IMR-90 (cell line): Measurements from ENCODE around the gene OGFR.

Experiments
- CEBPB ChIP-seq: IDR thresholded peaks from 2 replicates; pipeline ENCODE4 v1.6.1; 2012; ENCODE audit warnings: low read depth, low read length, improper control_type of control experiment
- MAZ ChIP-seq: IDR thresholded peaks from 2 replicates; pipeline ENCODE4 v1.6.1; 2012; ENCODE audit warnings: low read depth, mild to moderate bottlenecking, low read length, improper control_type of control experiment, moderate library complexity, borderline replicate concordance
- POLR2A ChIP-seq: IDR thresholded peaks from 2 replicates; pipeline ENCODE4 v1.6.1; 2012; ENCODE audit warnings: mild to moderate bottlenecking, low read depth, low read length
- TF ChIP-seq, protein P1 (sequence below): conservative IDR thresholded peaks from 2 replicates; pipeline ENCODE4 v1.5.1; 2012; ENCODE audit warnings: mild to moderate bottlenecking, low read depth, low read length, improper control_type of control experiment

DNA sequence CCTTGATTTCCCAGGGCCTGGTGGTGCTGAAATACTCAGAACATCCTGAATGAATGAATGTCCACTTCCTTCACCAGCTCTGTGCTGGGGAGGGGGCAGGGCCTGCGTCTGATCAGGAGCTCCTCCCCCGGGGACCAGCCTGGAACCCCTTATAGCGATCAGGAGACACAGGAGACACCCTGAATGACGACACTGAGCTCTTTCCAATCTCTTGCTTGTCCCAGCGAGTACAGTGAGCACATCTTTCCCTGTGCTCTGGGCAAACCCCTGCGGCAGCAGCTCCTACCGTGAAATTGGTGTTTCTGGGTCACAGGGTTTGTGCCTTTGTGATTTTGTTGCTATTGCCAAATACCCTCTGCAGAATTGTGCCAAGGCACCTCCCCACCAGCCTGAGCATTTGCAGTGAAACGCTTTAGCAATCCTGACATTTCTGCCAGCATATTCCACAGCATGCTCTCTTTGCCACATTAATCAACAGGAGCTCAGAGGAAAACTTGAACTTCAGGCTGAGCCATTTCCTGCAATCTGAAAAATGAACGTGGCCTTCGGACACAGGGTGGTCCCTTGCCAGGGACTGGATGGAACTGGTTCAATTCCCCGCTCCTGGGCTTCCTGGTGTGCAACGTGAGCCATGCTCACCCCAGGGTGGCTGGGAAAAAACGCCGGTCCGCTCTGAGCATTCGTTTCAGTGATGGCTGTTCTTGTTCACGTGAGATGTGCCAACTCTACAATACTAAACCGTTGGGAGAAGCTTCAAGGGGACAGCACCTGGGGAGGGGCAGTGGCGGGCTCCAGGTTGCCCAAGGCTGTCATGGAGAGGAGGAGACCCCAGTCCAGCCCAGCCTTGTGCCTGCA lies 31.4 kb upstream of the OGFR start:
- no peak for TF ChIP-seq POLR2A
- TF ChIP-seq MAZ, result no peak
- TF ChIP-seq, protein P1, sequence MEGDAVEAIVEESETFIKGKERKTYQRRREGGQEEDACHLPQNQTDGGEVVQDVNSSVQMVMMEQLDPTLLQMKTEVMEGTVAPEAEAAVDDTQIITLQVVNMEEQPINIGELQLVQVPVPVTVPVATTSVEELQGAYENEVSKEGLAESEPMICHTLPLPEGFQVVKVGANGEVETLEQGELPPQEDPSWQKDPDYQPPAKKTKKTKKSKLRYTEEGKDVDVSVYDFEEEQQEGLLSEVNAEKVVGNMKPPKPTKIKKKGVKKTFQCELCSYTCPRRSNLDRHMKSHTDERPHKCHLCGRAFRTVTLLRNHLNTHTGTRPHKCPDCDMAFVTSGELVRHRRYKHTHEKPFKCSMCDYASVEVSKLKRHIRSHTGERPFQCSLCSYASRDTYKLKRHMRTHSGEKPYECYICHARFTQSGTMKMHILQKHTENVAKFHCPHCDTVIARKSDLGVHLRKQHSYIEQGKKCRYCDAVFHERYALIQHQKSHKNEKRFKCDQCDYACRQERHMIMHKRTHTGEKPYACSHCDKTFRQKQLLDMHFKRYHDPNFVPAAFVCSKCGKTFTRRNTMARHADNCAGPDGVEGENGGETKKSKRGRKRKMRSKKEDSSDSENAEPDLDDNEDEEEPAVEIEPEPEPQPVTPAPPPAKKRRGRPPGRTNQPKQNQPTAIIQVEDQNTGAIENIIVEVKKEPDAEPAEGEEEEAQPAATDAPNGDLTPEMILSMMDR, result no peak
- TF ChIP-seq CEBPB, result no peak
